Loucy (cell line): Measurements from ENCODE around the gene PIK3CB.

Experiments
- H2AFZ ChIP-seq: fragments of 200-600 bp; sonication (generic); 2 replicates; pipeline ENCODE4 v1.6.0; 2016; ENCODE audit warnings: antibody characterized with exemption, mild to moderate bottlenecking, low read length, moderate library complexity
- H3F3A ChIP-seq: fragments of 200-600 bp; 2 replicates; pipeline ENCODE4 v1.6.0; 2016; ENCODE audit warnings: antibody characterized with exemption, low read depth, mild to moderate bottlenecking
- H3K27me3 ChIP-seq: fragments of 200-600 bp; sonication (generic); 2 replicates; pipeline ENCODE4 v1.6.1; 2014; ENCODE audit warnings: low read length, mild to moderate bottlenecking; ENCODE audit not compliant: insufficient read depth, poor library complexity, severe bottlenecking
- H3K36me3 ChIP-seq: fragments of 200-600 bp; sonication (generic); 2 replicates; pipeline ENCODE4 v1.6.1; 2016; ENCODE audit warnings: low read length; ENCODE audit not compliant: insufficient read depth
- H3K4me1 ChIP-seq: fragments of 200-600 bp; sonication (generic); 2 replicates; pipeline ENCODE4 v1.5.1; 2014; ENCODE audit warnings: low read length, mild to moderate bottlenecking; ENCODE audit not compliant: insufficient read depth, poor library complexity, severe bottlenecking
- H3K4me2 ChIP-seq: fragments of 200-600 bp; sonication (generic); 2 replicates; pipeline ENCODE4 v1.6.0; 2014; ENCODE audit warnings: antibody characterized with exemption, low read length, low read depth, mild to moderate bottlenecking; ENCODE audit not compliant: poor library complexity, severe bottlenecking
- H3K4me3 ChIP-seq: fragments of 200-600 bp; sonication (generic); 2 replicates; pipeline ENCODE4 v1.5.1; 2014; ENCODE audit warnings: low read length, mild to moderate bottlenecking, mixed read lengths; ENCODE audit not compliant: poor library complexity, severe bottlenecking
- H3K79me2 ChIP-seq: fragments of 200-600 bp; sonication (generic); 2 replicates; pipeline ENCODE4 v1.6.1; 2014; ENCODE audit warnings: low read length; ENCODE audit not compliant: insufficient read depth
- H3K9ac ChIP-seq: fragments of 200-600 bp; sonication (generic); 2 replicates; pipeline ENCODE4 v1.6.0; 2014; ENCODE audit warnings: mild to moderate bottlenecking, low read depth, low read length, moderate library complexity; ENCODE audit not compliant: poor library complexity, severe bottlenecking
- H3K9me2 ChIP-seq: fragments of 200-600 bp; sonication (generic); replicated peaks from 2 replicates; pipeline ENCODE4 v1.6.1; 2016; ENCODE audit warnings: low read depth, low read length, mixed read lengths
- H3K9me3 ChIP-seq: fragments of 200-600 bp; sonication (generic); 2 replicates; pipeline ENCODE4 v1.6.1; 2014; ENCODE audit warnings: mild to moderate bottlenecking, antibody characterized with exemption, low read length, low read depth; ENCODE audit not compliant: insufficient read depth
- H4K20me1 ChIP-seq: fragments of 200-600 bp; sonication (generic); 2 replicates; pipeline ENCODE4 v1.6.0; 2014; ENCODE audit warnings: antibody characterized with exemption, low read length, mild to moderate bottlenecking; ENCODE audit not compliant: insufficient read depth, poor library complexity, severe bottlenecking
- EZH2phosphoT487 ChIP-seq: fragments of 200-600 bp; IDR thresholded peaks from 2 replicates; pipeline ENCODE4 v1.6.1; 2018; ENCODE audit warnings: antibody characterized with exemption, mild to moderate bottlenecking, moderate library complexity, borderline replicate concordance
- TF ChIP-seq, protein P1 (sequence below): fragments of 200-600 bp; sonication (generic); conservative IDR thresholded peaks from 2 replicates; pipeline ENCODE4 v1.5.1; 2014; ENCODE audit warnings: mild to moderate bottlenecking, antibody characterized with exemption, low read length

PIK3CB gene

DNA sequence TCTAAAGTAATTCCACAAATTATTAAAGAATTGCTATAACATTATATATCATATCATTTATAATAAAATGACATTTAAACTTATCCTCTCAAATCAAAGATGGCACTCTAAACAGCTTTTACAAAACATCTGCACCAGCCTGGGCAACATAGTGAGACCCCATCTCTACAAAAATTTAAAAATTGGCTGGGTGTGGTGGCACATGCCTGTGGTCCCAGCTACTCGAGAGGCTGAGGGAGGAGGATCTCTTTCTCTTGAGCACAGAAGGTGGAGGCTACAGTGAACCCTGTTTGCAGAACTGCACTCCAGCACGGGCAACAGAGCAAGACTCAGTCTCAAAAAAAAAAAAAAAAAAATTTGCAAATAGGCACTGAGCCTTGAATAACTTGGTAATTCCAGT is 63.1 kb downstream of the PIK3CB start:
- Histone ChIP-seq H3K4me1 (peaks cover 13% of the 10 kb centered on the region), H3K9ac (no peak overlapping the region), H3K27me3 (no peaks in the 10 kb centered on the region), H3K79me2 (peaks cover 44% of the 10 kb centered on the region; the same call in 1 of the 2 replicates), H3K4me3 (no peak overlapping the region), H3K9me2 (no peaks in the 10 kb centered on the region), H3K4me2 (no peak overlapping the region), H4K20me1 (peaks cover 6% of the 10 kb centered on the region), H3F3A (no peaks in the 10 kb centered on the region), H3K9me3 (peaks cover 25% of the 10 kb centered on the region; the same call in 1 of the 2 replicates), H2AFZ (no peak overlapping the region), H3K36me3 (peaks cover 29% of the 10 kb centered on the region)
- TF ChIP-seq, protein P1, sequence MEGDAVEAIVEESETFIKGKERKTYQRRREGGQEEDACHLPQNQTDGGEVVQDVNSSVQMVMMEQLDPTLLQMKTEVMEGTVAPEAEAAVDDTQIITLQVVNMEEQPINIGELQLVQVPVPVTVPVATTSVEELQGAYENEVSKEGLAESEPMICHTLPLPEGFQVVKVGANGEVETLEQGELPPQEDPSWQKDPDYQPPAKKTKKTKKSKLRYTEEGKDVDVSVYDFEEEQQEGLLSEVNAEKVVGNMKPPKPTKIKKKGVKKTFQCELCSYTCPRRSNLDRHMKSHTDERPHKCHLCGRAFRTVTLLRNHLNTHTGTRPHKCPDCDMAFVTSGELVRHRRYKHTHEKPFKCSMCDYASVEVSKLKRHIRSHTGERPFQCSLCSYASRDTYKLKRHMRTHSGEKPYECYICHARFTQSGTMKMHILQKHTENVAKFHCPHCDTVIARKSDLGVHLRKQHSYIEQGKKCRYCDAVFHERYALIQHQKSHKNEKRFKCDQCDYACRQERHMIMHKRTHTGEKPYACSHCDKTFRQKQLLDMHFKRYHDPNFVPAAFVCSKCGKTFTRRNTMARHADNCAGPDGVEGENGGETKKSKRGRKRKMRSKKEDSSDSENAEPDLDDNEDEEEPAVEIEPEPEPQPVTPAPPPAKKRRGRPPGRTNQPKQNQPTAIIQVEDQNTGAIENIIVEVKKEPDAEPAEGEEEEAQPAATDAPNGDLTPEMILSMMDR, result no peak
- no peak for TF ChIP-seq EZH2phosphoT487

DNA sequence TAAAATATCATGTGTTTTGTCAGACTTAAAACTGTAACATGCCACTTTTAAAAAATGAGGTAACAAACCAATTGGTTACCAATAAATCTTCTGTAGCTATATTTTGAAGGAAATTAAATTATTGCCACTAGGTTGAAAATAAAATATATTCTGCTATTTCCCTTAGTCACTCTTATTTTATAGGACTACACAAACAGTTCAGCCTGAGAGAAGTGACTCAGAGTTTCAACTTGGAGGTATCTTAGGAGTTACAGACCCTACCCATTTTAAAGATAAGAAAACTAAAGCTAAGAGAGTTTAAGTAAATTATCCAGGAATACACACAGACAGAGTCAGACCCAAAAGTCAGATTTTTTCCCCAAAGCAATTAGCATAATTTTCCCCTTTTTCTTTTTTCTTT is 65.1 kb downstream of the PIK3CB start:
- no peaks in the 10 kb centered on the region for H3K9me2 ChIP-seq
- peaks cover 29% of the 10 kb centered on the region for H3K36me3 ChIP-seq
- H2AFZ ChIP-seq, result no peak overlapping the region
- H3K79me2 ChIP-seq, result peaks cover 30% of the 10 kb centered on the region; the same call in 1 of the 2 replicates
- H3K4me1 ChIP-seq, result peaks cover 10% of the 10 kb centered on the region
- peaks cover 25% of the 10 kb centered on the region; the same call in 1 of the 2 replicates for H3K9me3 ChIP-seq
- H3K4me3 ChIP-seq, result no peak overlapping the region
- H3K4me2 ChIP-seq, result peak overlapping the region; percentile 19
- H3K9ac ChIP-seq, result no peak overlapping the region
- no peaks in the 10 kb centered on the region for H3F3A ChIP-seq
- H4K20me1 ChIP-seq, result no peaks in the 10 kb centered on the region
- TF ChIP-seq, protein P1, result no peak
- TF ChIP-seq EZH2phosphoT487, result no peak
- H3K27me3 ChIP-seq, result no peaks in the 10 kb centered on the region

DNA sequence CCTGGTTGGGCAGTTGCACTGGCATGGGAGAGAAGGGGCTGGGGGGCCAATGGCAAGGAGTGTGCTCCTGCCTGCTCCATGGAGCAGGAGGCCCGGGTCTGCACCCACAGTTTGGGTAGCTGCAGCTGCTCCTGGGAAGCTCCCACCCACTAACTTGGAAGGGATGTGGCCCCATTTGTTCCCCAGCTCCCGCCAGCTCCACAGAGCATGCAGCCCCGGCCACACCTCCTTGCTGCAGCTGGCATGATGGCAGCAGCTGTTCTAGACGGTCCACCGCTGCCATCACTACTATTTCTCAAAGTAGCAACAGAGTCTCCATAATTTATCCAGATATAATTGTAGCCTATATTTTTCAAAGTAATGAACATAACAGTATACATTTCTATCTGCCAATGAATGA is 65.8 kb downstream of the PIK3CB start:
- Histone ChIP-seq H3K4me1 (peaks cover 10% of the 10 kb centered on the region), H3F3A (no peaks in the 10 kb centered on the region), H4K20me1 (no peaks in the 10 kb centered on the region), H3K9me2 (no peaks in the 10 kb centered on the region), H3K79me2 (peaks cover 25% of the 10 kb centered on the region; the same call in 1 of the 2 replicates), H3K36me3 (peaks cover 29% of the 10 kb centered on the region), H3K4me2 (no peak overlapping the region), H3K9ac (no peak overlapping the region), H3K4me3 (no peak overlapping the region), H2AFZ (no peak overlapping the region), H3K27me3 (no peaks in the 10 kb centered on the region), H3K9me3 (peaks cover 25% of the 10 kb centered on the region; the same call in 1 of the 2 replicates)
- TF ChIP-seq, protein P1, result no peak
- TF ChIP-seq EZH2phosphoT487, result no peak
